ENCODE data around the gene JAG2.
"Not testable (repeated sequence)": the region's sequence is repeated elsewhere in the genome, so short reads cannot be mapped to it uniquely, and the experiment has no call there.

Gene JAG2

GRCh38 chr14:105117710-105118385, 50.7 kb downstream of the JAG2 start:
- DNase-seq (ENCODE audit: low read depth in 2 of 2): no peak

GRCh38 chr14:105117257-105117646, 51.3 kb downstream of the JAG2 start:
- DNase-seq (ENCODE audit: low read depth in 2 of 2): no peak

GRCh38 chr14:105116451-105117256, 51.9 kb downstream of the JAG2 start:
- DNase-seq (ENCODE audit: low read depth in 2 of 2): no peak

GRCh38 chr14:105109243-105109642, 59.3 kb downstream of the JAG2 start:
- not testable (repeated sequence) for DNase-seq (ENCODE audit: low read depth in 2 of 2)

GRCh38 chr14:105108516-105108864, 60.1 kb downstream of the JAG2 start:
- DNase-seq (ENCODE audit: low read depth in 2 of 2): no peak

- DNase-seq (ENCODE audit: low read depth in 2 of 2): no peak
These were observed 60.6 kb downstream of the JAG2 start for GRCh38 chr14:105107781-105108515.

GRCh38 chr14:105107351-105107750, 61.2 kb downstream of the JAG2 start:
- no peak for DNase-seq (ENCODE audit: low read depth in 2 of 2)

GRCh38 chr14:105105158-105105557, 63.4 kb downstream of the JAG2 start:
- DNase-seq (ENCODE audit: low read depth in 2 of 2): no peak

GRCh38 chr14:105102893-105103292, 65.7 kb downstream of the JAG2 start:
- no peak for DNase-seq (ENCODE audit: low read depth in 2 of 2)

- no peak for DNase-seq (ENCODE audit: low read depth in 2 of 2)
These were observed 66.2 kb downstream of the JAG2 start for GRCh38 chr14:105102361-105102870.

GRCh38 chr14:105100910-105101309, 67.7 kb downstream of the JAG2 start:
- no peak for DNase-seq (ENCODE audit: low read depth in 2 of 2)

- DNase-seq (ENCODE audit: low read depth in 2 of 2): no peak
These were observed 68.8 kb downstream of the JAG2 start for GRCh38 chr14:105099778-105100177.

GRCh38 chr14:105098316-105098715, 70.3 kb downstream of the JAG2 start:
- DNase-seq (ENCODE audit: low read depth in 2 of 2): no peak

GRCh38 chr14:105097794-105098127, 70.8 kb downstream of the JAG2 start:
- no peak for DNase-seq (ENCODE audit: low read depth in 2 of 2)

- no peak for DNase-seq (ENCODE audit: low read depth in 2 of 2)
These were observed 72.2 kb downstream of the JAG2 start for GRCh38 chr14:105096206-105096875.

- DNase-seq (ENCODE audit: low read depth in 2 of 2): no peak
These were observed 73.3 kb downstream of the JAG2 start for GRCh38 chr14:105095236-105095805.

- DNase-seq (ENCODE audit: low read depth in 2 of 2): no peak
These were observed 74.2 kb downstream of the JAG2 start for GRCh38 chr14:105094193-105094907.

GRCh38 chr14:105093431-105094192, 75.0 kb downstream of the JAG2 start:
- peak; percentile 56 to 79 for DNase-seq (ENCODE audit: low read depth in 2 of 2)

GRCh38 chr14:105093038-105093430, 75.5 kb downstream of the JAG2 start:
- DNase-seq (ENCODE audit: low read depth in 2 of 2): peak; percentile 47 to 52

Measured in stimulated activated CD4-positive, alpha-beta T cell treated with anti-CD3 and anti-CD28 coated beads, Interleukin-12 subunit alpha, Interleukin-12 subunit beta, amount 100 ng/mL, for 24 hours (primary cell).